K562 (cell line): ENCODE data around the gene FGF12. TPM values are rescaled to one million over a fixed set of nuclear protein-coding genes. Genes with fewer than 3 reads are reported as not detected.

Experiments
- ATAC-seq: fragments of 200-7000 bp; cut with Tn5 transposase; 3 replicates; pipeline ENCODE4 v1.9.1; 2020; ENCODE audit warnings: moderate library complexity
- BruUV-seq: library from RNA; stranded (reverse); fragments of 400-500 nt; replicated peaks from 2 replicates; lab custom pipeline; 2021; lab: Mats Ljungman, UMichigan
- CTCF ChIA-PET: fragments of 300-600 bp; formaldehyde crosslinking; extraction: SDS; loops from one replicate; lab custom pipeline; 2021; ENCODE audit warnings: low intra/inter-chr PET ratio; lab: Yijun Ruan, JAX
- POLR2A ChIA-PET: fragments of 300-600, 350-650 bp; sonication (Branson Sonifier 250); formaldehyde crosslinking; extraction: SDS; loops from one replicate; lab custom pipeline; 2021; ENCODE audit warnings: antibody characterized with exemption, inconsistent platforms; lab: Yijun Ruan, JAX
- DNase-seq, 4 experiments: peaks; one replicate each; pipeline versions ENCODE4 v3.0.0 to v3.0.0-alpha.2; 2011 to 2018; ENCODE audit warnings: low spot score in 3 of 4, mixed read lengths in 3 of 4; ENCODE audit errors: extremely low read depth in 1 of 4
- FAIRE-seq: peaks from 2 replicates; lab custom pipeline; 2011; peaks lifted over from hg19 to GRCh38; lab: Jason Lieb, UNC
- H2AFZ ChIP-seq: 2 replicates; pipeline ENCODE4 v1.6.0; 2011; ENCODE audit warnings: low read depth, low read length, control low read depth, inconsistent platforms
- H3K27ac ChIP-seq: fragments of 200-600 bp; 3 replicates; pipeline ENCODE4 v1.8.0; 2011; ENCODE audit warnings: low read depth, mild to moderate bottlenecking, control low read depth, inconsistent platforms, low read length, moderate library complexity, mixed read lengths; ENCODE audit errors: extremely low read depth
- H3K27me3 ChIP-seq, 2 experiments: fragments of 300-600 bp in 1 of 2; 2 replicates in 1 of 2; 3 replicates in 1 of 2; pipeline versions ENCODE4 v1.6.0 to v1.8.0; 2011; ENCODE audit warnings: inconsistent platforms in 2 of 2, low read length in 2 of 2, mild to moderate bottlenecking in 1 of 2, mixed read lengths in 1 of 2, moderate library complexity in 1 of 2; ENCODE audit not compliant: control insufficient read depth in 2 of 2, insufficient read depth in 2 of 2
- H3K36me3 ChIP-seq: fragments of 300-600 bp; 3 replicates; pipeline ENCODE4 v1.8.0; 2011; ENCODE audit warnings: mild to moderate bottlenecking, low read length, inconsistent platforms; ENCODE audit not compliant: control insufficient read depth, insufficient read depth
- H3K4me1 ChIP-seq, 2 experiments: fragments of 200-600 bp in 1 of 2; replicated peaks in 1 of 2; 2 replicates in 1 of 2; 3 replicates in 1 of 2; pipeline versions ENCODE4 v1.5.1 to v1.8.0; 2011; ENCODE audit warnings: inconsistent platforms in 2 of 2, low read length in 2 of 2, mild to moderate bottlenecking in 1 of 2, mixed read lengths in 1 of 2, moderate library complexity in 1 of 2; ENCODE audit not compliant: control insufficient read depth in 2 of 2, insufficient read depth in 2 of 2
- H3K4me2 ChIP-seq: 2 replicates; pipeline ENCODE4 v1.6.1; 2011; ENCODE audit warnings: low read length, control low read depth, inconsistent platforms, mixed read lengths; ENCODE audit not compliant: insufficient read depth
- H3K4me3 ChIP-seq: fragments of 200-600 bp; sonication (generic), shearing (Covaris generic); 2 replicates; pipeline ENCODE4 v1.5.1; 2016; ENCODE audit warnings: control low read depth, inconsistent platforms
- H3K79me2 ChIP-seq: fragments of 200-600 bp; 3 replicates; pipeline ENCODE4 v1.8.0; 2011; ENCODE audit warnings: low read length, inconsistent platforms; ENCODE audit not compliant: control insufficient read depth, insufficient read depth
- H3K9ac ChIP-seq, 2 experiments: 2 replicates each; pipeline versions ENCODE4 v1.6.0 to v1.6.1; 2011; ENCODE audit warnings: low read depth in 2 of 2, low read length in 2 of 2, control low read depth in 1 of 2, inconsistent platforms in 1 of 2, mild to moderate bottlenecking in 1 of 2, mixed read lengths in 1 of 2; ENCODE audit not compliant: insufficient read depth in 1 of 2
- H3K9me1 ChIP-seq: one replicate; pipeline ENCODE4 v1.6.0; 2011; ENCODE audit warnings: inconsistent platforms, mild to moderate bottlenecking, low read length, moderate library complexity; ENCODE audit not compliant: control insufficient read depth, insufficient read depth
- H3K9me3 ChIP-seq: replicated peaks from 2 replicates; pipeline ENCODE4 v1.5.1; 2011; ENCODE audit warnings: low read depth, low read length, inconsistent platforms; ENCODE audit not compliant: control insufficient read depth, insufficient read depth
- H4K20me1 ChIP-seq: replicated peaks from 2 replicates; pipeline ENCODE4 v1.6.1; 2011; ENCODE audit warnings: low read length, inconsistent platforms, mixed read lengths; ENCODE audit not compliant: control insufficient read depth, insufficient read depth
- ARID3A ChIP-seq: IDR thresholded peaks from 2 replicates; pipeline ENCODE4 v1.6.1; 2012; ENCODE audit warnings: low read depth, low read length, improper control_type of control experiment, borderline replicate concordance
- FOXA1 ChIP-seq: fragments of 450-650 bp; IDR thresholded peaks from 2 replicates; pipeline ENCODE4 v1.6.1; 2016; ENCODE audit warnings: mild to moderate bottlenecking, borderline replicate concordance
- GTF2E2 ChIP-seq: fragments of 200-800 bp; sonication (Bioruptor generic); IDR thresholded peaks from 2 replicates; pipeline ENCODE4 v1.6.1; 2016; ENCODE audit warnings: missing genetic modification characterization, missing compliant biosample characterization
- HCFC1 ChIP-seq: IDR thresholded peaks from 2 replicates; pipeline ENCODE4 v1.6.1; 2012; ENCODE audit warnings: low read depth, low read length, improper control_type of control experiment
- HMG20A ChIP-seq: fragments of 450-650 bp; formaldehyde crosslinking; conservative IDR thresholded peaks from 2 replicates; pipeline ENCODE4 v1.4.0; 2020; ENCODE audit warnings: mild to moderate bottlenecking, mixed read lengths
- MLLT1 ChIP-seq, 2 experiments: fragments of 450-650 bp; IDR thresholded peaks; 2 replicates each; pipeline ENCODE4 v1.6.1; 2016
- RBM17 ChIP-seq: fragments of 200-400 bp; formaldehyde crosslinking; IDR thresholded peaks from 2 replicates; pipeline ENCODE4 v1.6.1; 2017; ENCODE audit warnings: low read depth, mild to moderate bottlenecking, low read length, borderline replicate concordance
- SMAD1 ChIP-seq: fragments of 150-350 bp; IDR thresholded peaks from 2 replicates; pipeline ENCODE4 v1.6.1; 2014; ENCODE audit warnings: low read length, low read depth; ENCODE audit not compliant: partially characterized antibody
- TEAD4 ChIP-seq, 2 experiments: sonication (generic) in 1 of 2; formaldehyde crosslinking in 1 of 2; IDR thresholded peaks; 2 replicates each; pipeline versions ENCODE4 v1.6.1 to v1.8.0; 2012 to 2022; ENCODE audit warnings: borderline replicate concordance in 1 of 2, inconsistent platforms in 1 of 2, low read length in 1 of 2, mild to moderate bottlenecking in 1 of 2, missing genetic modification reagents in 1 of 2
- WHSC1 ChIP-seq: IDR thresholded peaks from one replicate; pipeline ENCODE4 v1.6.1; 2012; ENCODE audit warnings: low read length, control low read depth, inconsistent platforms
- ZFPM2 ChIP-seq: fragments of 250-450 bp; sonication (Bioruptor Pico); IDR thresholded peaks from 2 replicates; pipeline ENCODE4 v1.5.1; 2022; ENCODE audit warnings: mild to moderate bottlenecking
- ZNF41 ChIP-seq: fragments of 250-450 bp; sonication (Bioruptor Pico); conservative IDR thresholded peaks from 2 replicates; pipeline ENCODE4 v1.4.0; 2020; ENCODE audit warnings: mild to moderate bottlenecking
- WGBS: fragments of 100-300 bp; shearing (Covaris generic); methylation state at CpG from one replicate; pipeline ENCODE4 v1.1.6; 2016; ENCODE audit warnings: low coverage, mixed read lengths; ENCODE audit not compliant: insufficient coverage; ENCODE audit errors: missing lambda C conversion rate; 5-methylcytosine and 5-hydroxymethylcytosine counted together
- in situ Hi-C: fragments of 300-500 bp; cut with MboI; formaldehyde crosslinking; loops from 4 replicates; pipeline ENCODE4 v1.15.0; 2018; ENCODE audit warnings: inconsistent platforms, mixed read lengths
- intact Hi-C: fragments of 100-400 bp; cut with micrococcal nuclease; formaldehyde crosslinking; loops from 2 replicates; pipeline ENCODE4 v1.14.2; 2022
- polyA plus RNA-seq, 8 experiments: library from polyadenylated mRNA; depleted of rRNA in 4 of 8; stranded (reverse) in 5 of 8; unstranded in 3 of 8; fragments of >200 nt; fragmentation: Nextera tagmentation in 2 of 8; fragmentation: Illumina TruSeq in 1 of 8; extraction: Ambion mirVana in 2 of 8; extraction: Trizol in 1 of 8; gene quantifications; 2 replicates each; pipeline versions ENCODE4 v1.2.1 to v1.2.3, GENCODE V29; 2011 to 2014; ENCODE audit warnings: inconsistent platforms in 1 of 8, missing spikeins in 1 of 8
- total RNA-seq, 7 experiments: library from RNA; depleted of rRNA in 6 of 7; stranded (reverse); fragments of >200 nt in 6 of 7; fragmentation: Illumina TruSeq in 2 of 7; extraction: Trizol in 2 of 7; gene quantifications; 2 replicates each; pipeline versions ENCODE4 v1.2.1 to v1.2.3, GENCODE V29; 2011 to 2021; ENCODE audit warnings: low replicate concordance in 1 of 7
- TF ChIP-seq, protein P1 (sequence below), 2 experiments: IDR thresholded peaks in 1 of 2; conservative IDR thresholded peaks in 1 of 2; 2 replicates each; pipeline ENCODE4 v1.6.1; 2016; ENCODE audit warnings: low read depth in 2 of 2, mild to moderate bottlenecking in 1 of 2, missing compliant biosample characterization in 1 of 2, missing genetic modification characterization in 1 of 2, moderate library complexity in 1 of 2

Gene FGF12
- total and polyA plus RNA-seq, 9 of the 15 experiments (the other 6 are each of a cell fraction or from before 2014, with no cell fraction given) = not detected

GRCh38 chr3:192237992-192238608, 489.2 kb downstream of the FGF12 start (continued):
- TF ChIP-seq MLLT1 (IDR thresholded peaks at IDR 0.05) = no peak

DNA sequence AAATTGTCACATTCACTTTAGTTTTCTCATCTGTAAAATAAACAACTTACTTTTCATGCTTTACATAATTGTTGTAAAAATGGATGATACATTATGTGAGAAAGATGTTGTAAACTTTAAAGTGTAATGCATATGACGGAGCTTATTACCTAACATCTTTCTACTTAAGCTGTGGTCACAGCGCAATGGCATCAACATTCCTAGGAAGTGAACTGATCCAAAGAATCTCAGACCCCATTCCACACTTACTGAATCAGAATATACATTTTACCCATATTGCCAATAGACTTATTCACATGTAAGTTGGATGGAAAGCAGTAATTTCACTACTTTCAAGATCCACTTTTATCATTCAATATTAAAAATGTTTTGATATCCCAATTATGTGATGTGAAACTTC, 497.5 kb downstream of the FGF12 start:
- Histone ChIP-seq H3K79me2 (no peaks in the 10 kb centered on the region), H3K27ac (no peak overlapping the region), H3K27me3 (no peaks in the 10 kb centered on the region), H3K36me3 (no peaks in the 10 kb centered on the region), H3K4me1 (no peaks in the 10 kb centered on the region), H3K4me3 (no peak overlapping the region), H3K4me2 (no peak overlapping the region), H4K20me1 (no peaks in the 10 kb centered on the region), H3K9ac (no peak overlapping the region), H2AFZ (no peak overlapping the region), H3K9me1 (no peaks in the 10 kb centered on the region), H3K9me3 (no peaks in the 10 kb centered on the region)
- no peak for FAIRE-seq
- intact Hi-C loops (no loop called here), in situ Hi-C loops (no loop called here)
- no peak for ATAC-seq
- BruUV-seq = no TSS peak
- POLR2A ChIA-PET = interaction anchor here (1.0 kb wide), 1 partner anchor 805 kb away, joined by 3 read pairs; no protein-coding TSS in a partner anchor
- 0% methylated on average over 2 of the region's 2 CpGs for WGBS
- DNase-seq = no peak
- CTCF ChIA-PET = no interaction called here
- TF ChIP-seq, protein P1, sequence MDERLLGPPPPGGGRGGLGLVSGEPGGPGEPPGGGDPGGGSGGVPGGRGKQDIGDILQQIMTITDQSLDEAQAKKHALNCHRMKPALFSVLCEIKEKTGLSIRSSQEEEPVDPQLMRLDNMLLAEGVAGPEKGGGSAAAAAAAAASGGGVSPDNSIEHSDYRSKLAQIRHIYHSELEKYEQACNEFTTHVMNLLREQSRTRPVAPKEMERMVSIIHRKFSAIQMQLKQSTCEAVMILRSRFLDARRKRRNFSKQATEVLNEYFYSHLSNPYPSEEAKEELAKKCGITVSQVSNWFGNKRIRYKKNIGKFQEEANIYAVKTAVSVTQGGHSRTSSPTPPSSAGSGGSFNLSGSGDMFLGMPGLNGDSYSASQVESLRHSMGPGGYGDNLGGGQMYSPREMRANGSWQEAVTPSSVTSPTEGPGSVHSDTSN (CRISPR knock-in tag; IDR thresholded peaks at IDR 0.05; ENCODE audit: low read depth) = no peak
- TF ChIP-seq, protein P1 (tag; conservative IDR thresholded peaks at IDR 0.05; ENCODE audit: low read depth) = no peak
- no peak for TF ChIP-seq ZNF41
- TF ChIP-seq RBM17 = no peak
- no peak for TF ChIP-seq WHSC1
- TF ChIP-seq ZFPM2 (CRISPR knock-in tag) = no peak
- no peak for TF ChIP-seq SMAD1
- TF ChIP-seq FOXA1 = no peak
- no peak for TF ChIP-seq HCFC1
- TF ChIP-seq ARID3A = no peak
- no peak for TF ChIP-seq GTF2E2 (tag)
- TF ChIP-seq HMG20A = no peak
- TF ChIP-seq TEAD4 (IDR thresholded peaks at IDR 0.05; ENCODE audit: low read length) = no peak
- no peak for TF ChIP-seq TEAD4 (CRISPR knock-in tag; IDR thresholded peaks at IDR 0.05; ENCODE audit: borderline replicate concordance)
